HTERT RPE-1 (cell line): ENCODE results near the gene TMEM154.

Source experiments
- in situ Hi-C: fragments of 300-500 bp; cut with MboI; formaldehyde crosslinking; loops from 4 replicates; pipeline ENCODE4 v1.14.3; 2020; ENCODE audit warnings: low sequenced_read_pairs

Gene TMEM154, protein sequence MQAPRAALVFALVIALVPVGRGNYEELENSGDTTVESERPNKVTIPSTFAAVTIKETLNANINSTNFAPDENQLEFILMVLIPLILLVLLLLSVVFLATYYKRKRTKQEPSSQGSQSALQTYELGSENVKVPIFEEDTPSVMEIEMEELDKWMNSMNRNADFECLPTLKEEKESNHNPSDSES

DNA sequence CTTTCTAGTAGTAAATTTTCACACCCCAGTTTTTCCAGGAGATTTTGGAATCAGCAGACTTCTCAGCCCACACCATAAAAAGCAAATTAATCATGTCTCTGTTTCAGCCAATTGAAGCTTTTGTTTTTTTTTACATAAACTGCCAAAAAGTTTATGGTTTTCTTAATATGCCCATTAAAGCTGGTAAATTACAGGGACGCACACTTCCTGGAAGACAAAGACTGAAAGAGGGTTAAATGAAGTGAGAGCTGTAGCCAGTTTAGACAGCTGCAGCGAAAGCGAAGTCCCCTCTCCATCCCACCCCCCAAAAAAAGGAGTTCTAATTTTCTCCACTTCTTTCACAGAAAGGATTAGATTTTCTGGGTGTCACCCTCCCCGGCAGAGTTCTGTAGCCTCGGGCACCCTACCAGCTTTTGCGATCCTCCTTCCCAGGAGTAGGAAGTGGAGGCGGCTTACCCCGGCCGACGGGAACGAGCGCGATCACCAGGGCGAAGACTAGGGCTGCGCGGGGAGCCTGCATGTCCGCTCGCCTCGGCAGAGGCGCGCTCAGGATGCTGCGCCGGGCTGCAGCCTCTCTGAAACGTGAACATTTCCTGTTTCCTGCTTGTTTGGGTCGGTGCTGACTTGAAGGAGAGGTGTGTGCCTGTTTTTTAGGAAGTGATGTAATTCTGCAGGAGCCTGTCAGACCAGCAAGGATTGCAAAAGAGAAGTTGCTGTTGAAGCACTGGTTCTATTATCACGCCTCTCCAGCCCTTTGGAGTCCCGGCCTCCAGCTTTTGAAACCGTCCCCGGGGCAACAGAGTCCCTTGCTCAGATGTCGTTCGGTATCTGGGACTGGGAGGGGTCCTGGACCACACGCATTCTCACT is at the start of gene TMEM154:
TSS of gene TMEM154 (minus strand) at position 584 of the 868 bp plus-strand sequence. CDS start at position 520, 64 bp downstream.
- in situ Hi-C loops, result no loop called here

DNA sequence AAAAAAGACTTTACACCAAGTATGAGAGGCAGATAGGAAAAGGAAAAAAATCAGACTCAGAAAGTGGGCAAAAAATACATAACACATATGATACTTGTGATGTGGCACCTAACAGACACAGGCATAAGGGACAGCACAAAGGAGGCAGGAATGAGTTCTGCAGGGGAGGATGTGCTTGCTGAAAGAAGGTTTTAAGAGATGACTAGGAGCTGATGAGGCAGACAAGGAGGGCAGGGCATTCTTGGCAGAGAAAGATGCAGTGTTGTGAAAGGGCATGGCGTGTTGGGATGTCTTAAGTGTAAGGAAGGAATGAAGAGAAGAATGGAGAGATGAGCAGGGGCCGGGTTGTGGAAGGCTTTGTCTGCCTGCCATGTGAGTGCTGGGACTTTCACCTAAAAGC is 49.7 kb upstream of the TMEM154 start:
- in situ Hi-C loops, result no loop called here

DNA sequence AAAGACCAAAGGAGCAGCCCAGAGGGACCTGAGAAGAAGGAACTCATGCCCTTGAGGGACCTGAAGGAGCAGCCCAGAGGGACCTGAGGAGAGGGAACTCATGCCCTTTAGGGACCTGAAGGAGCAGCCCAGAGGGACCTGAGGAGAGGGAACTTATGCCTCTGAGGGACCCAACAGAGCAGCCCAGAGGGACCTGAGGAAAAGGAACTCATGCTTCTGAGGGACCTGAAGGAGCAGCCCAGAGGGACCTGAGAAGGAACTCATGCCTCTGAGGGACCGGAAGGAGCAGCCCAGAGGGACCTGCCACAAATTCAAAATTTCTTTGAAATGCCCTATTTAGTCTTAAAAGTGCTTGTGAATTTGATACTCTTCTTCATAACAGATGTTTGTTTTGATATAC is 48.5 kb upstream of the TMEM154 start:
- in situ Hi-C loops, result no loop called here

DNA sequence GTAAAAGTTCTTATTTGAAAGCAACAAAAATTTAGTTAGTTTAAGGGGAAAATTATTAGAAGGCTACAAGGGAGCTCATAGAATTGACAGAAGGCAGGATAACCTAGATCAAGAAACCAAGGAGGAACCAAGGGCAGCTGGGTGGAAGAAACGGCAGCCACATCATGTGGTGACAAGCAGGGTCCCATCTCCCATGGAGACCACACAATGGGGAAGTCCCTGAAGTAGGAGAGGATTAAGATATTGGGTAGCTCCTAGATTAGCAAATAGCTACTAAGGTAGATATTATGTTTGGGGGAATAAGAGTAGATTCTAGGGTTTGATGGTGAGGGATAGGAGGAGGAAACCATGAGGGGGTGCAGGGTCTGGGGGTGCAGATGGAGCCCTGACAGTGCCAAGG is 48.0 kb upstream of the TMEM154 start:
- in situ Hi-C loops, result no loop called here

DNA sequence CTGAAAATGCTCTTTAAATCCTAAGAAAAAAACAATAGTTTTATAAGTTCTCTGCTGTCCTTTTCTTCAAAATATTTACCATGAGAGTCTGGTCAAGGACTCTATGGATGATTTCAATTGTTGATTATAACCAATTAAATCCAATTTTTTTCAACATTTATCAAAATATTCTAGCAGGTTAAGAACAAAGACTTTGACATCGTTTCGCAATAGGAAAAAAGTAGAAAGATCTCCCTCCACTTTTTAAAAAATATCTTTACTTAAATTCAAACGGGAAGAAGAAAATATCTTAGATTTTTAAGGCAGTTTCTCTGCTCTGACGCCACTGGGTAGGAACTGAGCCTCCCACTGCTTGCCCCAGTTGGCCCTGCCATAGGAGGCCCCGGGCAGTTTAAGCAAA is 44.7 kb upstream of the TMEM154 start:
- in situ Hi-C loops, result no loop called here

DNA sequence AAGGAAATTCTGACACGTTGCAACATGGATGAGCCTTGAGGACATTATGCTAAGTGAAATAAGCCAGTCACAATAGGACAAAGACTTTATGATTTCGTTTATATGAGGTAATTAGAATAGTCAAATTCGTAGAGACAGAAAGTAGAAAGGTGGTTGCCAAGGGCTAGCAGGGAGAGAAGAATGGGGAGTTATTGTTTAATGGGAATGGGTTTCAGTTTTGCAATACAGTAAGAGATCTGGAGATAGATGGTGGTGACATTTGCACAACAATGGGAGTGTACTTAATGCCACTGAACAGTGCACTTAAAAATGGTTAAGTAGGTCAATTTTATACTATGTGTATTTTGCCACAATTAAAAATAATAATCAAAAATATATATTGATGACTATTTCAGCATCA is 43.4 kb upstream of the TMEM154 start:
- in situ Hi-C loops, result no loop called here

DNA sequence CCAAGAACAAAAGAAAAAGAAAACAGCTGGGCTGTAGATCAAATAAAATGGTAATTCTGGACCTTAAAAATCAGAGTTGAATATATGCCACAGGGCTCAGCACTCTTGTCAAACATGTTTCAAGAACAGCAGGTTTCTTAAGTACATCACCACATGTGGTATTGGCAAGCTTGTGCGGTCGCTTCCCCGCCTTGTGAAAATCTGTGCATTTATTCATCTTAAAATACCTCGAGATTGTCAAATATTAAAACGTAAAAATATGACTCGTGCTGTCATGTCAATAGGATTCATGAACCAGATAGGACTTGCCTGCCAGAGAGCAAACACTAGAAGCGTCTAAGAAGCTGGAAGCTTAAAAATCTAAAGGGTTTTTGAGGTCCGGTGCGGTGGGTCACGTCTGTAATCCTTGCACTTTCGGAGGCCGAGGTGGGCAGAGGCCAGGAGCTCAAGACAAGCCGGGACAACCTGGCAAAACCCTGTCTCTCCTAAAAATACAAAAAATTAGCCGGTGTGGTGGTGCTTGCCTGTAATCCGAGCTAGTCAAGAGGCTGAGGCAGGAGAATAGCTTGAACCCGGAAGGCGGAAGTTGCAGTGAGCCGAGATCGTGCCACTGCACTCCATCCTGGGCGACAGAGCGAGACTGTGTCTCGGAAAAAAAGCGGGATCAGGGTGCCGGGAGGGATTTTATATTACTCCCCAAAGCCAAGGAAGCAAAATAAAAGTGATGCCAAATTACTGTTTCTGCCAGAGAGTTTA is 40.2 kb upstream of the TMEM154 start:
- in situ Hi-C loops, result no loop called here

DNA sequence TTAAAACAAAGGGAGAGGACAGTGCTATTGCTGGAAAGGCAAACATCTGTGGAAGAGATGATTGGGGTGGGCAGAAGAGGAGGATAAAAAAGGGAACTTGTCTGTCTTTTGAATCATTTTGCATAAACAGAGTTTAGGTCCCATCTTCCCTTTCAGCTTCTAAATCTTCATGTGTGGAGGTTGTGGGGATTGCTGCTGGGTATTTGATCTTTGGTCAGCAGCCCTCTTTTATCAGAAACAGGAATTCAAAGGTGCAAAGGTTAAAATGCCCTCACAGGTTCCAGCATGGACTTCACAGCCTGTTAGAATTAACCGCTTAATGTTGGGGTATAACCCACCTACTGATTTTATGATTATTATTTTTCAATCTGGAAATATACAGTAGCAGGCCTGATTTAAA is 39.5 kb upstream of the TMEM154 start:
- in situ Hi-C loops, result no loop called here

DNA sequence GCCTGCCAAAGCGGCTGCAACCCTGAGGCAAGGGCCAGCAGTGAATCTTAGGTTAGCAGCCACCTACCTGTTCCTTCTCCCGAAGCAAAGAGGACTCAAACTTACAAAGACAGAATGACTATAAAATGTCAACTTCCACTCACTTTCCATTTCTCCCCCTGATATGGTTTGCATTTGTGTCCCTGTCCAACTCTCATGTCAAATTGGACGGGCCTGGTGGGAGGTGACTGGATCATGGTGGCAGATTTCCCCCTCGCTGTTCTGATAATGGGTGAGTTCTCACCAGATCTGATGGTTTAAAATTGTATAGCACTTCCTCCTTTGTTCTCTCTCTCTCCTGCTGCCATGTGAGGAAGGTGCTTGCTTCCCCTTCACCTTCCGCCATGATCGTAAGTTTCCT is 35.3 kb upstream of the TMEM154 start:
- in situ Hi-C loops, result no loop called here

DNA sequence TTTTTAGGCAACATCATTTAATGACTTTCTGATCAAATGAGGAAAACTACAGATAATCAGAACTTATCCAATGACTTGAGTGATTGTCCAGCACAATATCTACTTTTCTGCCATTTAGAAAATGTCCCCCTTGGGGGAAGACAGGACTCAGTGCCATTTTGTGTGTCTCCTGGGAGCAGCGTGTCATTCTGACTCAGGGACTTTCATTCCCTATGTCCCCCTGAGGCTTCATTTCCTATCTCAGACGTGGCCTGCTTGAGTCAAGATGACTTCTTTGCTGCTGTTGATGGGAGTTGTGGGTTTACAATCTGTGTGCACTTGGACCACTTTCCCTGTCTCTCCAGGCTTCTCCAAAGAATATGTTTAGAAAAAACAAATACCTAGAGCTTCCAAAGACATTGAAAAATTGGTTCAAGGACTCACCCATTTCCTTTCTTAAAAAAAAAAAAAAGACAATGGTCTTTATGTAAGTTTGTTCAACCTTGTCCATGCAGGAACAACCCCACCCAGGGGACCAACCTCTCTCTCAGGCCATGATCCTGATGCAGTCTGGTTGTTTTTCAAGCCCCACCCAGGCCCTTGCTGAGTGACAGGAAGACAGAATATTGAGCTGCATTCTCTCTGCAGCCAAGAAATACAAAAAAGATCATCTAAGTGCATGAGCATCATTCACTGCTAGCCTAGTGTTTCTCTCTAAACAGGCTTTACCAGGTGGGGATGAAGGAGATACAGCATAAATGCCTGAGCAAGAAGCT is 34.3 kb upstream of the TMEM154 start:
- in situ Hi-C loops, result no loop called here

DNA sequence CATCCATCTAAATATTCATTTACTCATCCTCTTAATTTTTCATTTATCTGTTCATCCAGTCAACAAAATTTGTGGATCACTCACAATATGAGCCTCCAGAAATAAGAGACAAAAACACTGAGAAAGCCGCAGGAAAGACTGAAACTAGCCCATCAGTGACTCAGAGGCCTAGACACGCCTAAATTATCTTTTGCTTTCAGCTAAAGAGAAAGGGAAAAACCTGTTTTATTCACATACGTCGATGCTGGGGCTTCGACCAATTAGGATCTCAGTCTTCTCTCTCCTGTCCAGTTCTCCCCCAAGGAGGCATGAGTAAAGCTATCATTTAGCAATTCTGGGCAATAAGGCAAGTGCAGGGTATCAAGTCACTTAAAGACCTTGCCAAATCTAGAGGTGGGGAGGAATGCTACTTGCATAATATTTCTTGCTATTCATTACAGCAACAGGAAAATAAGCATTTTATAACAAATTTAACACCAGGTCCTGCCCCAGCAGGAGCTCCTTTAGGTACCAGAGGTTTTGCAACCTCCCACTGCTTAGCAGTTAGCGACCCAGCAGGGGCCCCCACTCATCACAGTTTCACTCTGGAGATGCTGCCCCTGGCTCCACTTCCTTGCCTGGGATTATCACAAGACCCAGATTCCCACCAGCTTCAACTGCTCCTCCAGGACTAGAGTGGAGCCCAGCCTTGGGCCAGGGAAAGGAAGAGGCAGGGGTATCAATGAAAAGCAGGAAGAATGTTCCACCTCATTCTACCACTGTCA is 30.1 kb upstream of the TMEM154 start:
- in situ Hi-C loops, result no loop called here

DNA sequence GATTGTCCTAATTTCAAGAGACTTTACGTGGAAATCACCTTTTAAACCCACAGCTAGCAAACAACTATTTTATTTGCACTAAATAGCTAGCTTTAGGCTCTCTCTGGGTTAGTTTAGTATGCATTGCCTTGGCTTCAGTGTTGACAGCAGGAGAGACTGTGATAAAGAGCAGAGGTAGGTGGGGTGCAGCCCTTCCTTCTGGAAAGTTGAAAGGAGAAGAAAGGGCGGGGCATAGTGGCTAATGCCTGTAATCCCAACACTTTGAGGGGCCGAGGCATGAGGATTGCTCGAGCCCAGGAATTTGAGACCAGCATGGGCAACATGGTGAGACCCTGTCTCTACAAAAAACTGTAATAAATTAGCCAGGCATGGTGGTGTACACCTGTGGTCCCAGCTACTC is 29.0 kb upstream of the TMEM154 start:
- in situ Hi-C loops, result no loop called here

DNA sequence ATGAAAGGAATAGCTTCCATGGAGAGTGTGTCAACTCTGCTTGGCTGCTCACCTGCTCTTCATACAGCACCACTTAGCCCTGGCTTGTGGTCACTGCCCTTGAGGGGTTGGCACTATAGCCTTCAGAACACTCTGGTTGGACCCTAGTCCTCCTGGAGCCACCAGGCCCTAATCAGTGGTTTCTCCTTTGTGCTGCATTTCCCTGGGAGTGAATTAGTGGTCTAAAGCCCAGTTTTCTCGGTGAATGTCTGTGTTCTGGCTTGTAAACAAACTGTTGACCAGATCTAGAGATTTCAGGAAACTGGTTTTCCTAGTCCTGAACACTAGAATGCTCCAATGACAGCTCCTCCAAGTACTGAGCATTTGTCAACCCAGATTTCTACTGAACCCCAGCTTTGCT is 28.6 kb upstream of the TMEM154 start:
- in situ Hi-C loops, result no loop called here

DNA sequence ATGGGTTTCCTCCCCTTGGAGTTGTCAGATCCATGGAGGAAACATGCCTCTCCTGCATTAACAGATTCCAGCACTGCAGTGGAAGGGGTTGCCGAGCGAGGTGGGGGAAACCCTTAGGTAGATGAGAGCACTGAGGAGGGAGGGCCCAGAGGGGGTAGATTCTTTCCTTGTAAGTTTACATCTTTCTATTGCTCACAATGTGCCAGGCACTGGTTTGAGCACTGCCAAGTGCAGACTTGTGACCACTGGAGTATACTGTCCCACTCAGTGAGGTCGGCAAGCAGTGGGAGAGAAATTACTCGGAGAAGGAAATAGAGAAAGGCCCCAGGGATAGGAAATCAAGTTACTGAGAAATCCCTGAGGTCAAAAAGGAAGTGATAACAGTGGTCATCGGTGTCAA is 27.8 kb upstream of the TMEM154 start:
- in situ Hi-C loops, result no loop called here

DNA sequence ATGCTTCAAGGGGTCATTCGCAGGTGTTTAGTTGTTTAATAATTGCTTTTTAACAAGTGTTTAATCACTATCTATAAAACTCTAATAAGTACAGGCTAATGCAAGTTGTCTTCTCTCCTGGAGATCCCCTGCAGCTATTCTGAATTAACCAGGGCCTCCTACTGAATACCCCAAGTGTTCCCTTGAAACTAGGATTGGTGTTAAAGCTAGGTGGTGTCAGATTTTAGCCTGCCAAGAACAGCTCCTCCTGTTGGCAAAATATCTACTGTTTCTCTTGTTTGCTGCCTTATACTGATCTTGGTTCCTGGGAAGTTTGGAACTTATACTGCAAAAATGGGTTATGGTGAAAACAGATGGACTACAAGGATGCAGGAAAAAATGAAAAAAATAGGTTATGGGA is 26.1 kb upstream of the TMEM154 start:
- in situ Hi-C loops, result no loop called here

DNA sequence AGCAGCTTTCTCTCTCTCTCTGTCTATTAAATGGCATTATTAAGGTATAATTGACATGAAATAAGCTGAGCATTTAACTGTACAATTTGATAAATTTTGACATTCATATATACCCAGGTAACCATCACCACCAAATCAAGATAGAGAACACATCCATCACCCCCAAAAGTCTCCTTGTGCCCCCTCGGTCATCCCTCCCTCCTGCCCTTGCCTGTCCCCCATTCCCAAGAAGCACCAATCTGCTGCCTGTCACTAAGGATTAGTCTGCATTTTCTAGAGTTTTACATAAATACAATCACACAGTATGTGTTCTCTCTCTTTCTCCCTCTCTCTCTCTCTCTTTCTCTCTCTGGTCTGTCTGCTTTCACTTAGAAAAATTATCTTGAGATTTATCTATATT is 25.0 kb upstream of the TMEM154 start:
- in situ Hi-C loops, result no loop called here

DNA sequence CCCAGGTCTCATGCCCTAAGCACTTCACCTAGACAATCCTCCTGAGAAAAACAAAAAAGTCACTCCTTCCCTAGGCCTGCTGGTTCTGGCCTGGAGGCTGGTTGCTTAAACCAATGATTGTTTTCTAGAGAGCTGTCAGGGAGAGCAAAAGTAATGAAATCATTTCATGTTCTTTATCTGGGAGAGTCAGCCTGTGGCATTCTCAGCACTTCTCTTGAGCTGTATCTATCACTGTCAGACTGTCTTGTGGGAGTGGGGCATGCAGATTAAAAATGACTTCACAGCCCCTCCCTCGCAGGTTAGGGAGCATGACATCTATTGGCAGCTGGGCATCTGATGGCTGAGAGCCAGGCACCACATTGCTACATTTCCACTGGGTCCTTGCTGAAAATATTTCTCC is 20.4 kb upstream of the TMEM154 start:
- in situ Hi-C loops, result no loop called here

DNA sequence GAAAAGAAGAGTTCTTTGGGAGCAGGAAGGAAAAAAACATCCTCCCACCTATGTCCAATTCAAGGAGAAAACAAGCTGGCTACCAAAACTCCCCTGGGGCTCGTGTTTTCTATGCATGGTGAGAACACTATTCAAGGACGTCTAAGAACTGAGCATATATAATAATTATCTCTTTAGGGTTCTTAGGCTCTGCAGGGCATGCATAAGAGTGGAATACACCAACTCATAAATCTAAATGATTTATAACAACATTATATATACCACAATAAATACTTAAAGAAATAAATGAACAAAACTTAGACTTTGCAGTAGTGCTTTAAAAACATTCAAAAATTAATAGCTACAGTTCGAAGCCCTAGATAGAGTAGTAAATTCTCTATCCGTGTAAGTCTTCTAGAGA is 19.5 kb upstream of the TMEM154 start:
- in situ Hi-C loops, result no loop called here

DNA sequence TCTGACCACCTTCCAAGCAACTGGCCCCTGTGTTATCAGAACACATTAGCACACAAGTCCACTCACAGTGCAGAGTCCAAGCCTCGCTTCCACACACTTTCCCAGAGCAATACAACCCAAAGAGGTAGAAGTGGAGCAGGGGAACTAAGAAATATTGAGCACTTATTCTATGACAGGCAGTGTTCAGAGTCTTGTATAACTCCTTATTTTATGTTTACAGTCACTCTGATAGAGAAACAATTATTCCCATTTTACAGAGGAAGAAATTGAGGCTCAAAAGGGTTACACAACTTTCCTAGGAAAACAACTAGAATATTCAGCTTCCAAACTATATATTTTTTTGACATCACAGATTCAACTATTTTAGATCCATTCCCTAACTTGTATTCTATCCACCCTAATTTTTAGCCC is 18.3 kb upstream of the TMEM154 start:
- in situ Hi-C loops, result no loop called here

DNA sequence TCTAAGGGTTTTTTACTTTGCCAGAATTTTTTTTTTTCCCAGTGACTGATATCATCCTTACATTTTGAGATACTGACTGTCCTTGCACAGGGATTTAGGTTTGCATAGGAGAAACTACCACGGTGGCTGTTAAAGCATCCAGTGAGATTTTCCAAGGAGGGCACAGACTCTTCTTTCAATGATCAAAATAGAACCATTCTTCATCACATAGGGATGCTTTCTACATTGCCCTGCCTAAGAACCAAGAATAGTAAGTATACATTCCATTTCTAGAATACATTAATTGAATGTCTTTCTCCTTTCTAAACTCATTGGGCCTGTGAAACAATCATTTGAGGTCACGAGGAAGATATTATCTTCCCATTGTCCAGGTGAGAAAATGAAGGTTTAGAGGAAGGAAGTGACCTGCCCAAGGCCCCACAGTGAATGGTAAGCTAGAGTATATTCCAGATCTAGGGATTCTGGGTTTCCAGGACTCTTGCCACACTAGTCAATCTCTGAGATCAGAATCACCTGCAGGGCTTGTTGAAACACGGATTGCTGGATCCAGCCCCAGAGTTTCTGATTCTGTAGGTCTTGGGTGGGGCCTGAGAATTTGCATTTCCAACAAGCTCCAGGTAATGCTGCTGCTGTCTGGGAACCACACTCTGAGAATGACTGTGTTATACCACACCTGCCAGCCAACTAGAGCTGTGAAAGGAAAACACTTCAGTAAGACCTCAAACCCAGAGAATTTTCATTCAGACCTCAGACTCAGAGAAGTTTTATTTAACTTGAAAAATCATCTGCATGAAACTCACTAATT is 17.7 kb upstream of the TMEM154 start:
- in situ Hi-C loops, result no loop called here
